NCI-H1092 (cell line): ENCODE data around the gene BMP4.

Experiments used
- DNase-seq: peaks from one replicate; lab custom pipeline; 2025; lab: John Stamatoyannopoulos, UW

BMP4 gene

DNA sequence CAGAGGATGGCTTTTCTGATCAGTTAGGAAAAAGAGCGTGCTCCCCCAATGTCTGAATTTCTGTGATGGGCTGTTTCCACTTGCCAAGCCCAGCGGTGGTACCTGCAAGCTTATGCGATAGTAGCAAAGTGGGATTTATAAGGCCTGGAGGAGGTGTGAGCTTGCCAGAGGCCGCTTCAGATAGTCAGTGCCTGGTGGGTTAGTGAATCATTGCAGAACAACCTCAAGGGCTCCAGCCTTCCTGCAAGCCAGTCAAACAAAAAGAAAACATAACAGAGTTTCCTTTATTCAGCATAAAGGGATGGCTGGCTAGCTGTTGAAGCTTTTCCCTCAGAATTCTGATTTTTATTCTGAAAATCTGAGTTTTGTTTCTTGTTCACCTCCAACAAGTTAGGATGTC, 7.6 kb upstream of the BMP4 start:
- DNase-seq = no peak

DNA sequence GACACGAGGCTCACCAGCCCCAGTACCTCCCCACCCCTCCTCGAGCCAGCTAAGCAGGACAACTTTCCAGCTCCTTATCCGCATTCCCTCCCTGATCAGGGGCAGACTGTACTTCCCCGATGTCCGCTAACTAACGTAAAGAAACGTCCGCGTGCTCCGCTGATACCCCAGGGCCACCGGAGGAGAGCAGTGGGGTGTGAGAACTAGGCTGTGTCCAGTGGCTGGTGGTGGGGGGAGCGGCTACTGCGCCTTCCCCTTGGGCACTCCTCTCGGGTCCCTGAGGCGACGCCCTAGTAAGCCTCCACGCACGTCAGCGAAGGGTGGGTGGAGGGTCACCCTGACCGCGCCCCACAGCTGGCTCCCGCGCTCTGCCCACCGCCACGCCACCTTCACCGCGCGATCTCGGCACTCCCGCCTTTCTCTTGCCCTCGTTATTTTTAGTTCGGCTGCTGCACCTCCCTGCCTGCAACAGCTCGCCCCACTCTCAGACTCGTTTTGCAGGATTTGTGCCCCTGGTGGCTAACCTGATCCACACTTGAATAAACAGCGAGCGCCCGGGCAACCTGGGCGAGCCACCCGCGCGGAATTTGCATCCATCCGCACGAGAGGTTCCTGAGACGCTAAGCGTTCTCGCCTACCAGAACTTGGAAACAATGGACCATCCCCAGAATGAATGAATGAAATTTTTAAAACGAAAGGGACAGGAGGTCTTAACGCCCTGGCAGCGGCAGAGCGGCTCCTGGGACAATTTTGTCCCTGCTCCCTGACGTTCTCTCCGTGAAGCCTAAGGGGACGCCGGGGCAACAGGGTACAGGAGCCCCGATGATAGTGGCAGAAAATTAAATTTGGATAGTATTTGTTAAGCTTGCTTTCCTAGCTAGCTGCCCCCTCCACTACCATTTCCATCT, 6.9 kb upstream of the BMP4 start:
- no peak for DNase-seq

DNA sequence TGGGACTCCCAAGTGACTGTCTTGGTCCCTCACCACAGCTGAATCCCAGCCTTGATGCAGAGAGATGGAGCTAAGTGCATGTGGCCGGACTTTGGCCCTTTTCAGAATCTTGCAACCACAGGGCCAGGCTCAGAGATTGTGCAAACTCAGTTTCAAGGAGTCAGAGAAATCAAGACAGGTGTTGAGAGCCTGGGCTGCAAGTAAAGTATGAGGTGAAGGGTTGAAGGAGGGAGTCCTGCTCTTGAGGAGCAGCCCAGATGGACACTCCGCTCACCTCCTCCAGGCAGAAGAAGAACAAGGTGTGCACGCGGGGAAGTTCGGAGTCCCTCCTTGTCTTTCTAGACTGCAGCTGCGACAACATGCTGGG, 6.3 kb upstream of the BMP4 start:
- DNase-seq = no peak

DNA sequence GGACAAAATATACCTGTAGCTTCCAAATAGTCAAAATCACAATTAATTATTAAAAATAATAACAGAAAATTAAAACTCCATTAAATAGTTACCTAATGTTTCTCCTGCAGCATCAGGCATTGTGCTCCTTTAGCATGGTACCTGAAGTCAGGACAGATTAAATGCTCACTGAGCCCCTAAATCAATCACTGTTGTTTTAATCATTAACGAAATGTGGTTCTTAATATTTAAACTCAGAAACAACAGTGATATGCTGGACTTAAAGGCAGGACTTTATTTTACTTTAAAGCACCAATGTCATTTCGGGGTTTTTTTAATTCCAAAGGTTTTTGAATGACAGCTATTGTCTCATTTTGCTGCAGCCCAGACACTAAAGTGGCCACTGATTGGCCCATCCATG, 2.0 kb upstream of the BMP4 start:
- DNase-seq = no peak

DNA sequence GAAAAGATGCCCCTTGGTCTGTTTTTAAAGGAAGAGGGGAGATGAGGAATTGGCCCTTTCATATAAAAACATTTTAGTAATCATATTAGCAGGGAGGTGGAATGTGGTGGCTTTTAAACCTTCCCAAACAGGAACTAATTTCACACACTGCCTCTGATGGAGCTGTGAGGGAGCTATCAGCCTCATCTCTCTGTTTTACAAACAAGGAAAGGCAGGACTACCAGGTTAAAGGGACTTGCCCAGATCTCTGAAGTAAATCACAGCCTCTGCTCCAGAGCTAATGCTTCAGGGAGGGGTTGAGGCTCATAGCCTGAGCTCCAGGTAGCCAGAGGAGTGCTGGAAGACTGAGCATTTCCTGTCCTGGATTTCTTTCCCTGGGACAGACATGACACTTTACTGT, 1.1 kb upstream of the BMP4 start:
- no peak for DNase-seq

- DNase-seq = no peak
Observed at GRCh38 chr14:53955671-53956426, 776 bp downstream of the BMP4 start.

DNA sequence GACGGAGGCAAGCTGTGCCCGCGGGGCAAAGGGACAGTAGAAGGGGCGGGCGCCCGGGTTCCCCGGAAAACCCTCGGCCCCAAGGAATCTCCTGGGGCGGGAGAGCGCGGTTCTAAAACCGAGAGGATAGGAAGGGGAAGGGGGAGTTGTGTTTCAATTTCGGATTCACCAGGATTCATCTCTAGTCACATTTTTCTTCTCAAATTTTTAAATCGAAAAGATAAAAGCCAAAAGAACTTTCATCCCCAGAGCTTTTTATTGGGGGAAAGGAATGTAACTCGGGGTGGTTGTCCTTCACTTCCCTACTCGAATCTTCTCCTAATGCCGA, 1.4 kb downstream of the BMP4 start:
- no peak for DNase-seq

DNA sequence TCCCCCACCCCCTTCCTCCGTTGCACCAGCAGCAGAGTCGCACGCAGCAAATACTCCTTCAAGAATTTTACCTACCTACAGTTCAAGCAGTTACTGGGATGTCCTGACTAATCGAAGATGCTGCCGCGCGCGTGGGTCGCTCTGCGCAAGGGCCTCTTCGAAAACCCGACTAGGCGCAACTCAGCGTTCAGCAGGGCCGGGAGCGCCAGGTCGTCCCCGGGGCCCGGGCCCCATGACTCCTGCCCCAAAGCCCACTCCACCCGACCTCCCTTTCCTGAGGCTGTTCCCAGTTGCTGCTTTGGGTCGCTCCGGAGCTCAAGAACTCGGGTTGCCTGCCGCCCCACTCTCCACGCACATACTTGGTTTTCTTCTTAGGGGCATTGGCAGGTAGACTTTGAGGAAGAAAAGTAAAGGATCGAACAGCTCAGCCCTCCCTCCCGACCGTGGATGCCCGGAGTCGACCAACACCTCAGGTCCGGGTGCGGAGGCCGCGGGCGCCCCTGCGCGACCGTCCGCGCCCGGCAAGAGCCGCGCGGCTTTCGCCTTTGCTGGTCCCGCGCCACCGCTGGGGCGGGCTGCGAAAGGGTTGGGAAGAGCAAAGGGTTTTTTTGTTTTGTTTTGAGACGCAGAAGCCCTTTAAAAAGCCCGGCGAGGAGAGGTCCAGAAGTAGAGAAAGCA, 1.9 kb downstream of the BMP4 start:
- DNase-seq = no peak

GRCh38 chr14:53953828-53954550, 2.6 kb downstream of the BMP4 start:
- no peak for DNase-seq

DNA sequence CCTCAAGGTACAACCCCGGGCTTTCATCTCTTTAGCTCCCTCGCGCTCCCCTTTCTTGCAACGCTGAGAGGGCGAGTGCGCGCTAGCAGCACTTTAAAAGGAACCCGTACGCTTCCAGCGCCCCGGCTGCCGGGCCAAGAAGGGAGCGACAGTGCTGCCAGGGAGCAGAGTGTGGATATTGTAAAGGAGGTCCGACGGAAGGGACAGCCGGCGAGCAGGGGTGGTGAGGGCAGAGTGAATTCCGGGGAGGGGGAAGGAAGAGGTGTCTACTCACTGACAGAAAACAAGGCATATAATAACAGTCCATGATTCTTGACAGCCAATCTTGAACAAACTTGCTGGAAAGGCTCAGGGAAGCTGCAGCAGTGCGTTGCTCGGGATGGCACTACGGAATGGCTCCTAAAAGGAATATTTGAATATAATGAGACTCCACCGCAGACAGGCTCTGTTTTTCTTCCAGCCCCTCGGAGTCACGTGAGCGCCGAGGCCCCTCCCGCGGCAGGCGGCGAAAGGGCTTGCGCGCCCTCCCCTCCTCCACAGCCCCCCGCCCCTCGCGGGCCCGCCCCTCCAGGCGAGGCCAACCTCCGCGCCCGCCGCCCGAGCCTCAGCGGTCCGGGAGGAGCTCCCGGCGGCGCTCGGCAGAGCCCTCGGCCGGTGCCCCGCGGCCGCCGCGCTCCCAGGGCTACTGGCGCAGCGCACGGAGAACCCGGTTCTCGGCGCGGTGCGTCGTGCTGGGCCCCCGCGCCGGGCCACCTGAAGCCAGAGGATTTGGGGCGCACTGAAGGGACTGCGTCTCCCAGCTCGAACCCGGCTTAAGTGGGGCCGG, 3.4 kb downstream of the BMP4 start:
- peak; percentile 39 for DNase-seq

DNA sequence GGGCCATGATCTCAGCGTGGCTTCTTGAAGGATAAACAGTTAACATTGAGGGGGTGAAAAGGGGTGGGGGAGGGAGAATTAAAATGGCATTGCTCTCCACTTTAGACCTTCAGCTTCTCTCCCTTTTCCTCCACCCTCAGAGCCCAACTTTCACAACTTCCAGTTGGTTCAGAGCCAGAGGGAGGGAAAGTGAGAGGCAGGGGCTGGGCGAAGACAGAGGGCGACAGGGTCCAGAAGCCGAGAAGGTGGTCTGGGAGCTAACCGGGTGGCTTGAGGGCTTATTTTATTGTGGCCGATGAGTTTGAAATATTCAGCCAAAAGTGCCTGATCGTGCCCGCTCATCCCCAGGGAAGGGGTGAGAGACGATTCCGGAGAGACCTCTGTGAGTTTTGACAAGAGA, 4.1 kb downstream of the BMP4 start:
- no peak for DNase-seq

DNA sequence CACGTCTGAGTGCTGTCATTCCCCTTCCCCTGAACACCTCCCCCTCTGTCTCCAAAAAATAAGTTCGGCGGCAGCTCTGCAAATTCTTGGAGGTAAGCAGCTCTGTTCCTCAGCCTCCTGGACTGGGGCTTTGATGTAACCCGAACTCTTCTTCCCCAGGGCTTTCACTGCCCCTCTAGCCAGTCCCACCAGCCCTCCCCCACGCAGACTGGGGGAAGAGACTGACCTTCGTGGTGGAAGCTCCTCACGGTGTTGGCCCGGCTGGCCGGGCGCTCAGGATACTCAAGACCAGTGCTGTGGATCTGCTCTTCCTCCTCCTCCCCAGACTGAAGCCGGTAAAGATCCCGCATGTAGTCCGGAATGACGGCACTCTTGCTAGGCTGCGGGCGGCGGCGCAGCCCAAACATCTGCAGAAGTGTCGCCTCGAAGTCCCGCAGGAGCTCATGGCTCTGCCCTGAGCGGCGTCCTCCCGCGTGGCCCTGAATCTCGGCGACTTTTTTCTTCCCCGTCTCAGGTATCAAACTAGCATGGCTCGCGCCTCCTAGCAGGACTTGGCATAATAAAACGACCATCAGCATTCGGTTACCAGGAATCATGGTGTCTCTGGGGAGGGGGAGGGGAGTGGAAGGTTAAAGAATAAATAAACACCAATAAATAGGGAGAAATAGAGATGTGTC, 4.9 kb downstream of the BMP4 start:
- DNase-seq = no peak

DNA sequence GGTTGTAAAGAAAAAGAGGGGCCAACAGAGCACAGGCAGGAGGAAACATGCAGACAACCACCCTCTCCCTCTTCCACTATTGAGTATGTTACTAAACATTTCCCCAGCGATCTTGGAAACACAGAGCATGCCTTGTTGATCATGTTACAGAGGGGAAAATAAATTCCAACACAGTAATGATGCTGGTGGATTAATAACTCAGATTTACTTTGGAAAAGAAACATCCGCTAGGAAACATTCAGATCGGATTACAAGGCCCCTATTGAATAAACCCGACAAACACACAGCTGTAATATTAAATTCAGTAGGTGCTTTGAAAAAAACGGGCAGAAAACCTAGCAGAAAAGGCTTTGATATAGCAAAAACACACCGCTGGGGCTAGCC, 5.4 kb downstream of the BMP4 start:
- DNase-seq = no peak

DNA sequence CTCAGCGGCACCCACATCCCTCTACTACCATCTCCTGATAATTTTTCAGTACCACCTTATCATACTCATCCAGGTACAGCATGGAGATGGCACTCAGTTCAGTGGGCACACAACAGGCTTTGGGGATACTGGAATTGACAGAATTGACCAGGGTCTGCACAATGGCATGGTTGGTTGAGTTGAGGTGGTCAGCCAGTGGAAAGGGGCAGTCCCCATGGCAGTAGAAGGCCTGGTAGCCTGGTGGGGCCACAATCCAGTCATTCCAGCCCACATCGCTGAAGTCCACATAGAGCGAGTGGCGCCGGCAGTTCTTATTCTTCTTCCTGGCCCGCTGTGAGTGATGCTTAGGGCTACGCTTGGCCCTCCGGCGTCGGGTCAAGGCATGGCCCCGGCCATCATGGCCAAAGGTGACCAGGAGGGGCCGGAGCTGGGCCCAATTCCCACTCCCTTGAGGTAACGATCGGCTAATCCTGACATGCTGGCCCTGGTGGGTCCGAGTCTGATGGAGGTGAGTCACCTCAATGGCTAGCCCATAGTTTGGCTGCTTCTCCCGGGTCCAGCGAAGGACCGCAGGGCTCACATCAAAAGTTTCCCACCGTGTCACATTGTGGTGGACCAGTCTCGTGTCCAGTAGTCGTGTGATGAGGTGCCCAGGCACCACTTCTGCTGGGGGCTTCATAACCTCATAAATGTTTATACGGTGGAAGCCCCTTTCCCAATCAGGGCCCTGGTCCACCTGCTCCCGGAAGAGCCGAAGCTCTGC, 6.4 kb downstream of the BMP4 start:
- DNase-seq = no peak

- DNase-seq = no peak
Observed at GRCh38 chr14:53949201-53949600, 7.4 kb downstream of the BMP4 start.

DNA sequence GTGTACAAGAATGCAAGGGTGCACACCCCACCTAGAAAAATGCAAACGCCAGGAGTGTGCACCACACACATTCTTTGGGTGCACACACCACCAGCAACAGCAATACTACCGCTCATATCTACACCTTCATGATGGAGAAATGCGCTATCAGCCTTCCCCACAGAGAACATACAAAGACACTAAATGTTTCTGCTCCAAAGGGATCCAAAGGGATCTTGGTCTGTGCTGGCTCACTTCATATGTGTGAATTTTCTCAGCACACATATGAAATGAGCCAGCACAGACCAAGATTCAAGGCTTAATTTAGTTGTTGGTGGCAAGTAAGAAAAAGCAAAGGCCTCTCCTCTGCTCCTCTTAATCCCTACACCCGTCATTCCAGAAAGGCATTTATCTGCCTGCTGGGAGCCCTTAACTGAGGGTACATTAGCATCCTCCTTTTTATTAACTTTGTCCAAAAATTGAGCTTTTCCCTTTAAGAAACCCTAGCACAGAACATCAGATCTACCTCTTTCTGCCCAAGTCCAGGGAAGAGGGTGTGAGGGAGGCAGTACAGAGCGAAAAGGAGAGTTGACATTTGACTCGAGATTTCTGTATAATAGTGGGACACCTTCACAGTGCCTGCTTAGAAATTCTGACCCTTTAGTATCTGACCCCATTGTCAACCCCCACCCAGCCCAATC, 8.3 kb downstream of the BMP4 start:
- DNase-seq = no peak

GRCh38 chr14:53947452-53948204, 9.0 kb downstream of the BMP4 start:
- DNase-seq = no peak

DNA sequence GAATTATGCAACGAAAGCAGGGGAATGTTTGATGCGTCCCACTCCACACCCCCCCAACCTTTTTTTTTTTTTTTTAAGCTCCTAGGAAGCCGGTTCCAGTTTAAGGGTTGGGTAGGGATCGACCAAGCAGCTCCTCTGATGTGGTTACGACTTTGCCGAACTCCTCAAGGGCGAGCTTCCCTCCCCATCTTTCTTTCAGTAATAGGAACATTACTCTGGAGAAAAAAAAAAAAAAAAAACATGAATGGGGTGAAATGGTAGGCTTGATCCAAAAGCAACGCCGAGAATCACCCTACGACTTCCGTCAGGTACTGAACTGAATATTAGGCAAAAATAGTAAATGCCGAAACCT, 9.6 kb downstream of the BMP4 start:
- no peak for DNase-seq
